GM23248 (cell line): ENCODE data around the gene PEAR1. TPM values are rescaled to one million over a fixed set of nuclear protein-coding genes. Genes with fewer than 3 reads are reported as not detected.

Source experiments
- DNase-seq: peaks from one replicate; pipeline ENCODE4 v3.0.0-alpha.2; 2015
- H2AFZ ChIP-seq: fragments of 200-600 bp; sonication (generic); 2 replicates; pipeline ENCODE4 v1.6.1; 2016; ENCODE audit warnings: antibody characterized with exemption
- H3F3A ChIP-seq: fragments of 200-600 bp; sonication (generic); 2 replicates; pipeline ENCODE4 v1.6.1; 2016; ENCODE audit warnings: mild to moderate bottlenecking, antibody characterized with exemption, mixed run types; ENCODE audit not compliant: insufficient read depth
- H3K27ac ChIP-seq: fragments of 200-600 bp; sonication (generic); 2 replicates; pipeline ENCODE4 v1.5.1; 2016; ENCODE audit warnings: mild to moderate bottlenecking
- H3K27me3 ChIP-seq: fragments of 200-600 bp; sonication (generic); replicated peaks from 2 replicates; pipeline ENCODE4 v1.6.1; 2016; ENCODE audit warnings: mild to moderate bottlenecking; ENCODE audit not compliant: insufficient read depth
- H3K36me3 ChIP-seq: fragments of 200-600 bp; sonication (generic); 2 replicates; pipeline ENCODE4 v1.6.1; 2016; ENCODE audit warnings: low read depth, mild to moderate bottlenecking
- H3K4me1 ChIP-seq: fragments of 200-600 bp; sonication (generic); 2 replicates; pipeline ENCODE4 v1.6.1; 2016; ENCODE audit warnings: mild to moderate bottlenecking; ENCODE audit not compliant: insufficient read depth
- H3K4me2 ChIP-seq: fragments of 200-600 bp; sonication (generic); one replicate; pipeline ENCODE4 v1.6.1; 2016; ENCODE audit warnings: mild to moderate bottlenecking; ENCODE audit not compliant: unreplicated experiment
- H3K4me3 ChIP-seq: fragments of 200-600 bp; sonication (generic); 2 replicates; pipeline ENCODE4 v1.5.1; 2016; ENCODE audit warnings: mild to moderate bottlenecking
- H3K79me2 ChIP-seq: fragments of 200-600 bp; sonication (generic); 2 replicates; pipeline ENCODE4 v1.6.1; 2016; ENCODE audit warnings: mild to moderate bottlenecking; ENCODE audit not compliant: insufficient read depth
- H3K9ac ChIP-seq: fragments of 200-600 bp; sonication (generic); 2 replicates; pipeline ENCODE4 v1.6.1; 2016; ENCODE audit warnings: mild to moderate bottlenecking
- H3K9me2 ChIP-seq: fragments of 200-600 bp; sonication (generic); 2 replicates; pipeline ENCODE4 v1.6.1; 2016; ENCODE audit warnings: mixed run types, mild to moderate bottlenecking, moderate library complexity; ENCODE audit not compliant: insufficient read depth
- H3K9me3 ChIP-seq: fragments of 200-600 bp; sonication (generic); one replicate; pipeline ENCODE4 v1.6.1; 2017; ENCODE audit warnings: low read depth
- H4K20me1 ChIP-seq: fragments of 200-600 bp; sonication (generic); 2 replicates; pipeline ENCODE4 v1.6.0; 2016; ENCODE audit not compliant: insufficient read depth
- EZH2 ChIP-seq: fragments of 200-600 bp; sonication (generic); IDR thresholded peaks from 2 replicates; pipeline ENCODE4 v1.6.1; 2018; ENCODE audit warnings: antibody characterized with exemption, mild to moderate bottlenecking; ENCODE audit not compliant: insufficient read depth, poor library complexity, severe bottlenecking
- EZH2phosphoT487 ChIP-seq: fragments of 200-600 bp; sonication (generic); IDR thresholded peaks from 2 replicates; pipeline ENCODE4 v1.6.1; 2018; ENCODE audit warnings: antibody characterized with exemption, moderate library complexity, mild to moderate bottlenecking, low read depth; ENCODE audit not compliant: insufficient read depth
- WGBS, 2 experiments: methylation state at CpG; one replicate each; pipeline ENCODE4 v1.1.6; 2015 to 2017; ENCODE audit warnings: low lambda C conversion rate in 2 of 2, low coverage in 1 of 2; ENCODE audit errors: missing lambda C conversion rate in 2 of 2; 5-methylcytosine and 5-hydroxymethylcytosine counted together
- in situ Hi-C: fragments of 300-500 bp; cut with MboI; formaldehyde crosslinking; loops from 2 replicates; pipeline ENCODE4 v1.15.0; 2020
- polyA plus RNA-seq: library from polyadenylated mRNA; unstranded; fragments of >200 nt; fragmentation: Nextera tagmentation; extraction: Ambion mirVana; gene quantifications from 2 replicates; pipeline ENCODE4 v1.2.1, GENCODE V29; 2016
- total RNA-seq: library from RNA; depleted of rRNA; stranded (reverse); fragments of >200 nt; shearing (Covaris generic); gene quantifications from 2 replicates; pipeline ENCODE4 v1.2.3, GENCODE V29; 2014

Gene PEAR1
- total and polyA plus RNA-seq, 2 experiments from 2014 or later: 1.2 to 2.2 TPM

DNA sequence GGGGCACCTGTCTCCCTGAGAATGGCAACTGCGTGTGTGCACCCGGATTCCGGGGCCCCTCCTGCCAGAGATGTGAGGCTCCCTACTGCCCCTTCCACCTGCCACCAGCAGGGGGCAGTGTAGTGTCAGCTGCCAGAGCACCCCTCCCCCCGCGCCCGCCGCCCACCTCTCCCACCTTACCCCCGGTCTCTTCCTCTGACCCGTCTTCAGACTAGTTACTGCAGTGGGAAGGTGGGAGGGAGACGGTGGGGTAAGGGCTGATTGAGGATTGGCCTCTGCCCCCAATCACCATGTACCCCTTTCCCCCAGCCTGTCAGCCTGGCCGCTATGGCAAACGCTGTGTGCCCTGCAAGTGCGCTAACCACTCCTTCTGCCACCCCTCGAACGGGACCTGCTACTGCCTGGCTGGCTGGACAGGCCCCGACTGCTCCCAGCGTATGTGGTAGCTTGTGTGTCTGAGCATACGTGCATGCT is 16.8 kb downstream of the PEAR1 start:
- DNase-seq: no peak
- H3K36me3 ChIP-seq: no peaks in the 10 kb centered on the region
- no peak overlapping the region for H3K4me2 ChIP-seq
- H3F3A ChIP-seq: 0 out of 2 replicates have a peak, but pooled peaks cover 4% of the 10 kb centered on the region
- no peaks in the 10 kb centered on the region for H3K79me2 ChIP-seq
- H3K9me2 ChIP-seq: no peaks in the 10 kb centered on the region
- no peaks in the 10 kb centered on the region for H4K20me1 ChIP-seq
- H3K9me3 ChIP-seq: no peaks in the 10 kb centered on the region
- 42 to 52% methylated on average over 11 to 18 of the region's 18 CpGs for WGBS, 2 experiments
- no peak overlapping the region for H3K27ac ChIP-seq
- no peak overlapping the region for H3K9ac ChIP-seq
- no peak overlapping the region for H2AFZ ChIP-seq
- H3K4me1 ChIP-seq: peaks cover 17% of the 10 kb centered on the region
- TF ChIP-seq EZH2 (no peak), EZH2phosphoT487 (no peak)
- in situ Hi-C loops: no loop called here
- H3K27me3 ChIP-seq: no peaks in the 10 kb centered on the region
- H3K4me3 ChIP-seq: no peak overlapping the region

GRCh38 chr1:156911577-156912298 is 18.2 kb downstream of the PEAR1 start:
- H2AFZ ChIP-seq: no peak overlapping the region
- no peaks in the 10 kb centered on the region for H3K9me3 ChIP-seq
- H3K79me2 ChIP-seq: no peaks in the 10 kb centered on the region
- no peak overlapping the region for H3K9ac ChIP-seq
- H3F3A ChIP-seq: 0 out of 2 replicates have a peak, but pooled peaks cover 4% of the 10 kb centered on the region
- in situ Hi-C loops: no loop called here
- peaks cover 15% of the 10 kb centered on the region for H3K4me1 ChIP-seq
- no peak overlapping the region for H3K27ac ChIP-seq
- no peak for TF ChIP-seq EZH2
- TF ChIP-seq EZH2phosphoT487: no peak
- H3K27me3 ChIP-seq: no peaks in the 10 kb centered on the region
- H4K20me1 ChIP-seq: no peaks in the 10 kb centered on the region
- 53 to 56% methylated on average over 6 of the region's 6 CpGs for WGBS, 2 experiments
- H3K4me2 ChIP-seq: no peak overlapping the region
- H3K4me3 ChIP-seq: no peak overlapping the region
- DNase-seq: peak; percentile 49
- H3K36me3 ChIP-seq: no peaks in the 10 kb centered on the region
- no peaks in the 10 kb centered on the region for H3K9me2 ChIP-seq

DNA sequence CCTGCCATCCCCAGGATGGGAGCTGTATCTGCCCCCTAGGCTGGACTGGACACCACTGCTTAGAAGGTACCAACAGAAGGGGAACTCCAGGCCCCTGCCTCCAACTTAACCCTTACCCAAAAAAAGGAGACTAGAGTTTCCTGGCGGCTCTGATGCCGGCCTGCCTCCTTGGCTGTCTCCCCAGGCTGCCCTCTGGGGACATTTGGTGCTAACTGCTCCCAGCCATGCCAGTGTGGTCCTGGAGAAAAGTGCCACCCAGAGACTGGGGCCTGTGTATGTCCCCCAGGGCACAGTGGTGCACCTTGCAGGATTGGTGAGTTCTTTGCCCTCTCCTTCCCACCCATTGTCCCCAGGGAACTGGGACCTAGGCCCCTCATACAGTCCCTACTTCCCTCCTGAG is 18.8 kb downstream of the PEAR1 start:
- TF ChIP-seq EZH2phosphoT487: no peak
- TF ChIP-seq EZH2: no peak
- Histone ChIP-seq H3K4me1 (peaks cover 10% of the 10 kb centered on the region), H3K9ac (no peak overlapping the region), H4K20me1 (no peaks in the 10 kb centered on the region), H3F3A (0 out of 2 replicates have a peak, but pooled peaks cover 4% of the 10 kb centered on the region), H3K79me2 (no peaks in the 10 kb centered on the region), H3K4me3 (no peak overlapping the region), H3K27ac (no peak overlapping the region), H3K36me3 (no peaks in the 10 kb centered on the region), H2AFZ (no peak overlapping the region), H3K27me3 (no peaks in the 10 kb centered on the region), H3K9me3 (no peaks in the 10 kb centered on the region), H3K9me2 (no peaks in the 10 kb centered on the region), H3K4me2 (no peak overlapping the region)
- in situ Hi-C loops: no loop called here
- 77 to 92% methylated on average over 2 of the region's 2 CpGs for WGBS, 2 experiments
- no peak for DNase-seq

- Histone ChIP-seq H3K4me2 (no peak overlapping the region), H3F3A (0 out of 2 replicates have a peak, but pooled peaks cover 4% of the 10 kb centered on the region), H3K9ac (no peak overlapping the region), H3K9me2 (no peaks in the 10 kb centered on the region), H3K27me3 (no peaks in the 10 kb centered on the region), H3K36me3 (no peaks in the 10 kb centered on the region), H3K9me3 (no peaks in the 10 kb centered on the region), H3K4me1 (peaks cover 6% of the 10 kb centered on the region; the same call in 1 of the 2 replicates), H2AFZ (no peak overlapping the region), H3K27ac (no peak overlapping the region), H3K4me3 (no peak overlapping the region), H3K79me2 (no peaks in the 10 kb centered on the region), H4K20me1 (no peaks in the 10 kb centered on the region)
- 58 to 68% methylated on average over 18 to 24 of the region's 24 CpGs for WGBS, 2 experiments
- TF ChIP-seq EZH2phosphoT487 (no peak), EZH2 (no peak)
- in situ Hi-C loops: no loop called here
- DNase-seq: no peak
Measured at GRCh38 chr1:156912861-156913808, 19.6 kb downstream of the PEAR1 start.
